ENCODE results near the gene LRRC28.

- TF ChIP-seq POLR2A (IDR thresholded peaks at IDR 0.05; ENCODE audit: low read depth, low read length) (no peak), POLR2AphosphoS5 (IDR thresholded peaks at IDR 0.05; ENCODE audit: low read depth, low read length) (no peak), PAX5 (IDR thresholded peaks at IDR 0.05; ENCODE audit: insufficient read depth, low read length, severe bottlenecking) (no peak)
These were observed 40.4 kb downstream of the LRRC28 start for GRCh38 chr15:99291643-99292042.
